A549 treated with AZD9567 at 1 μM for 4 hours (cell line): ENCODE results near the gene CATSPER1. TPM values are rescaled to one million over a fixed set of nuclear protein-coding genes. Genes with fewer than 3 reads are reported as not detected.

Experiments used
- total RNA-seq: library from RNA; stranded (reverse); fragments of 200-300 nt; extraction: Qiagen RNA extraction; gene quantifications from 5 replicates; pipeline ENCODE4 v1.2.3, GENCODE V29; 2022; ENCODE audit not compliant: insufficient read depth

The CATSPER1 gene
- 0.71 to 1.2 TPM (median 1.1 TPM) in 4 of 5 replicates, not detected in the other for total RNA-seq

GRCh38 chr11:66026017-66026529, at the start of gene CATSPER1:
CATSPER1 (minus strand) TSS chr11:66026479; CDS start chr11:66026379, 100 bp downstream.

GRCh38 chr11:66069715-66070603, 43.7 kb upstream of the CATSPER1 start, which contains the start of gene PACS1:
PACS1 (plus strand) TSS chr11:66070272; CDS start chr11:66070487, 215 bp downstream.

GRCh38 chr11:66051766-66052663, 25.7 kb upstream of the CATSPER1 start, which contains the start of gene SF3B2:
SF3B2 (plus strand) TSS chr11:66052364; CDS start chr11:66052385, 21 bp downstream.

GRCh38 chr11:66048547-66049323, 22.5 kb upstream of the CATSPER1 start, which contains the start of gene GAL3ST3:
GAL3ST3 (minus strand) TSS chr11:66049161; CDS start chr11:66045415, 3,746 bp downstream.

GRCh38 chr11:66011785-66012303, 14.4 kb downstream of the CATSPER1 start, which contains the start of gene CST6:
CST6 (plus strand) TSS chr11:66012008; CDS start chr11:66012045, 37 bp downstream.

GRCh38 chr11:66001942-66002647, 24.2 kb downstream of the CATSPER1 start, which contains the start of the genes BANF1 and EIF1AD:
BANF1 (plus strand) TSS chr11:66002503; CDS start chr11:66003251, 748 bp downstream.
EIF1AD (minus strand) TSS chr11:66002157; CDS start chr11:66000389, 1,768 bp downstream.

Other genes with a start within 250 kb of the CATSPER1 start
- 6.6 to 12.9 TPM (median 11.5 TPM) in 5 replicates for gene AP5B1, start 245.5 kb downstream of the CATSPER1 start, total RNA-seq
- 0.05 to 0.09 TPM (median 0.09 TPM) in 4 of 5 replicates, not detected in the other for gene OVOL1, start 239.4 kb downstream of the CATSPER1 start, total RNA-seq
- gene SNX32, start 192.5 kb downstream of the CATSPER1 start, total RNA-seq: 0.08 to 0.10 TPM (median 0.10 TPM) in 3 of 5 replicates, not detected in the others
- gene CFL1, start 168.3 kb downstream of the CATSPER1 start, total RNA-seq: 2,195 to 2,429 TPM (median 2,317 TPM) in 5 replicates
- 18.2 to 33.2 TPM (median 29.7 TPM) in 5 replicates for gene MUS81, start 166.0 kb downstream of the CATSPER1 start, total RNA-seq
- 0.54 to 1.7 TPM (median 1.3 TPM) in 4 of 5 replicates, not detected in the other for gene EFEMP2, start 153.7 kb downstream of the CATSPER1 start, total RNA-seq
- 0.09 TPM in 3 of 5 replicates, not detected in the others for gene CTSW, start 146.6 kb downstream of the CATSPER1 start, total RNA-seq
- gene FIBP, start 138.0 kb downstream of the CATSPER1 start, total RNA-seq: 84.8 to 112 TPM (median 86.9 TPM) in 5 replicates
- gene CCDC85B, start 135.8 kb downstream of the CATSPER1 start, total RNA-seq: 28.3 to 53.4 TPM (median 46.1 TPM) in 5 replicates
- 119 to 205 TPM (median 139 TPM) in 5 replicates for gene FOSL1, start 126.1 kb downstream of the CATSPER1 start, total RNA-seq
- 34.9 to 51.5 TPM (median 45.0 TPM) in 5 replicates for gene C11orf68, start 107.4 kb downstream of the CATSPER1 start, total RNA-seq
- 129 to 249 TPM (median 206 TPM) in 5 replicates for gene DRAP1, start 107.1 kb downstream of the CATSPER1 start, total RNA-seq
- gene TSGA10IP, start 81.0 kb downstream of the CATSPER1 start, total RNA-seq: 0.25 TPM in 1 of 5 replicates, not detected in the others
- gene SART1, start 64.7 kb downstream of the CATSPER1 start, total RNA-seq: 45.1 to 62.7 TPM (median 60.4 TPM) in 5 replicates
- 38.4 to 48.6 TPM (median 42.4 TPM) in 5 replicates for gene EIF1AD, start 24.3 kb downstream of the CATSPER1 start, total RNA-seq
- 271 to 480 TPM (median 473 TPM) in 5 replicates for gene BANF1, start 24.0 kb downstream of the CATSPER1 start, total RNA-seq
- gene CST6, start 14.5 kb downstream of the CATSPER1 start, total RNA-seq: not detected in 5 replicates
- not detected in 5 replicates for gene GAL3ST3, start 22.7 kb upstream of the CATSPER1 start, total RNA-seq
- gene SF3B2, start 25.9 kb upstream of the CATSPER1 start, total RNA-seq: 161 to 190 TPM (median 171 TPM) in 5 replicates
- gene PACS1, start 43.8 kb upstream of the CATSPER1 start, total RNA-seq: 61.1 to 87.1 TPM (median 78.1 TPM) in 5 replicates
- gene KLC2, start 231.2 kb upstream of the CATSPER1 start, total RNA-seq: 40.0 to 50.4 TPM (median 45.9 TPM) in 5 replicates
- gene RAB1B, start 242.2 kb upstream of the CATSPER1 start, total RNA-seq: 130 to 148 TPM (median 140 TPM) in 5 replicates